Measurements from ENCODE around the gene IPCEF1.
"Not testable (repeated sequence)": the region's sequence is repeated elsewhere in the genome, so short reads cannot be mapped to it uniquely, and the experiment has no call there.

IPCEF1 gene

GRCh38 chr6:154243793-154244750, 112.5 kb downstream of the IPCEF1 start:
- Mint-ChIP-seq H3K4me1 (ENCODE audit: low read depth) (peaks cover 89% of the 10 kb centered on the region), H3K36me3 (ENCODE audit: low read depth) (peaks cover 9% of the 10 kb centered on the region), H3K4me3 (peak overlapping the region; percentile 94)

DNA sequence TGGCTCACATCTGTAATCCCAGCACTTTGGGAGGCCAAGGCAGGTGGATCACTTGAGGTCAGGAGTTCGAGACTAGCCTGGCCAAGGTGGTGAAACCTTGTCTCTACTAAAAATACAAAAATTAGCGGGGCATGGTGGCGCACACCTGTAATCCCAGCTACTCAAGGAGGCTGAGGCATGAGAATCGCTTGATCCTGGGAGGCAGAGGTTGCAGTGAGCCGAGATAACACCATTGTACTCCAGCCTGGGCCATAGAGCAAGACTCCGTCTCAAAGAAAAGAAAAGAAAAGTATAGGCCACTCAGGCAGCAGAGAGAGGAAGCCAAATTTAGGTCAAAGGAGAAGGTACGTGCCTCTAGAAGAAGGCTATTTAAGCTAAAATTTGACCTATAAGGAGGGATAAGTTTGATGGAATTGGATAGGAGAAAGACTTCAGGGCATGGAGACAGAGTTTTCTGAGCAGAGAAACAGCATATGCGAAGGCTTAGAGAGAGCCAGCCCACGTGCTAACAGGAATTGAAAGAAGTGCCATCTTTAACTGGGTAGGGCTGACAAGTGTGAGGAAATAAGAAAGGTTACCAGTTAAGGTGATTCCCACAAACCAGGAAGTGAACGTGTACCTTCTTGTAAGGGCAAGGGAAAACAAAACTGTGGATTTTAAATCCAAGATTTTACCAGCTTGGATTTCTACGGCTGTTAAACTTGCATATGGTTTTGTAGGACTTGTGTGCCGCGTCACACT, 113.8 kb downstream of the IPCEF1 start:
- peaks cover 85% of the 10 kb centered on the region for H3K4me1 Mint-ChIP-seq (ENCODE audit: low read depth)
- H3K27ac Mint-ChIP-seq = peak overlapping the region; percentile 95
- peaks cover 8% of the 10 kb centered on the region for H3K9me3 Mint-ChIP-seq
- peak overlapping the region; percentile 94 for H3K4me3 Mint-ChIP-seq
- H3K36me3 Mint-ChIP-seq (ENCODE audit: low read depth) = peaks cover 9% of the 10 kb centered on the region
- H3K27me3 Mint-ChIP-seq = no peaks in the 10 kb centered on the region

More at GRCh38 chr6:154243793-154244750, 112.5 kb downstream of the IPCEF1 start:
- Mint-ChIP-seq H3K27ac (peak overlapping the region; percentile 95), H3K27me3 (no peaks in the 10 kb centered on the region), H3K9me3 (peaks cover 8% of the 10 kb centered on the region)

- peaks cover 86% of the 10 kb centered on the region for H3K4me1 Mint-ChIP-seq (ENCODE audit: low read depth)
- peak overlapping the region; percentile 11 for H3K4me3 Mint-ChIP-seq
- H3K36me3 Mint-ChIP-seq (ENCODE audit: low read depth) = peaks cover 9% of the 10 kb centered on the region
Measured at GRCh38 chr6:154241581-154241980, 115.0 kb downstream of the IPCEF1 start.

GRCh38 chr6:154241061-154241460, 115.5 kb downstream of the IPCEF1 start:
- H3K36me3 Mint-ChIP-seq (ENCODE audit: low read depth); H3K27me3 Mint-ChIP-seq; H3K9me3 Mint-ChIP-seq: not testable (repeated sequence)
- H3K4me3 Mint-ChIP-seq = peak overlapping the region; percentile 49
- peak overlapping the region; percentile 95 for H3K27ac Mint-ChIP-seq
- peaks cover 89% of the 10 kb centered on the region for H3K4me1 Mint-ChIP-seq (ENCODE audit: low read depth)

More at GRCh38 chr6:154241581-154241980, 115.0 kb downstream of the IPCEF1 start:
- Mint-ChIP-seq H3K9me3 (peaks cover 8% of the 10 kb centered on the region), H3K27me3 (no peaks in the 10 kb centered on the region), H3K27ac (peak overlapping the region; percentile 95)

- peaks cover 8% of the 10 kb centered on the region for H3K9me3 Mint-ChIP-seq
- H3K4me3 Mint-ChIP-seq = peak overlapping the region; percentile 61
- H3K27me3 Mint-ChIP-seq = no peaks in the 10 kb centered on the region
- peaks cover 9% of the 10 kb centered on the region for H3K36me3 Mint-ChIP-seq (ENCODE audit: low read depth)
- H3K4me1 Mint-ChIP-seq (ENCODE audit: low read depth) = peaks cover 89% of the 10 kb centered on the region
- peak overlapping the region; percentile 71 for H3K27ac Mint-ChIP-seq
Measured at GRCh38 chr6:154239392-154239791, 117.2 kb downstream of the IPCEF1 start.

DNA sequence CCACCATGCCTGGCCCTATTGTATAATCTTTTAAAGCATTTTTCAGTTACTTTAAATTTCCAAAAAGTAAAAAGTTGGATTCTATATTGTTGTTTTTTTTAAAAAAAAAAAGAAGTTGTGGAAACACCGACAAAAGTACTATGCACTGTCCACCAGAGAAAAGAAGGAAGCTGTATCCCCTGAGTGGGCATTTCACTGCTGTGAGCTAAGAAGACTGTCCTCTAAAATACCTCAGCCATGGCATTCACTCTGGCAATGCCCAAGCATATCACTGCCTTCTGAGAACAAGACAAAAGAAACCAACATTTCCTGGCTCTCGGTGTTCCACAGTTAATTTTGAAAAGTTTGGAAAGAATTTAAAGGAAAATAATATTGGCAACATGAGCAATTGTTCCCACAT, 117.8 kb downstream of the IPCEF1 start:
- H3K4me1 Mint-ChIP-seq (ENCODE audit: low read depth) = peaks cover 89% of the 10 kb centered on the region
- peak overlapping the region; percentile 61 for H3K4me3 Mint-ChIP-seq
- peaks cover 8% of the 10 kb centered on the region for H3K9me3 Mint-ChIP-seq
- H3K27me3 Mint-ChIP-seq = no peaks in the 10 kb centered on the region
- H3K36me3 Mint-ChIP-seq (ENCODE audit: low read depth) = peaks cover 9% of the 10 kb centered on the region
- peak overlapping the region; percentile 71 for H3K27ac Mint-ChIP-seq

GRCh38 chr6:154236646-154237301, 119.8 kb downstream of the IPCEF1 start:
- Mint-ChIP-seq H3K36me3 (ENCODE audit: low read depth) (no peaks in the 10 kb centered on the region), H3K9me3 (no peaks in the 10 kb centered on the region), H3K4me1 (ENCODE audit: low read depth) (peaks cover 89% of the 10 kb centered on the region), H3K4me3 (no peak overlapping the region), H3K27me3 (no peaks in the 10 kb centered on the region), H3K27ac (no peak overlapping the region)

DNA sequence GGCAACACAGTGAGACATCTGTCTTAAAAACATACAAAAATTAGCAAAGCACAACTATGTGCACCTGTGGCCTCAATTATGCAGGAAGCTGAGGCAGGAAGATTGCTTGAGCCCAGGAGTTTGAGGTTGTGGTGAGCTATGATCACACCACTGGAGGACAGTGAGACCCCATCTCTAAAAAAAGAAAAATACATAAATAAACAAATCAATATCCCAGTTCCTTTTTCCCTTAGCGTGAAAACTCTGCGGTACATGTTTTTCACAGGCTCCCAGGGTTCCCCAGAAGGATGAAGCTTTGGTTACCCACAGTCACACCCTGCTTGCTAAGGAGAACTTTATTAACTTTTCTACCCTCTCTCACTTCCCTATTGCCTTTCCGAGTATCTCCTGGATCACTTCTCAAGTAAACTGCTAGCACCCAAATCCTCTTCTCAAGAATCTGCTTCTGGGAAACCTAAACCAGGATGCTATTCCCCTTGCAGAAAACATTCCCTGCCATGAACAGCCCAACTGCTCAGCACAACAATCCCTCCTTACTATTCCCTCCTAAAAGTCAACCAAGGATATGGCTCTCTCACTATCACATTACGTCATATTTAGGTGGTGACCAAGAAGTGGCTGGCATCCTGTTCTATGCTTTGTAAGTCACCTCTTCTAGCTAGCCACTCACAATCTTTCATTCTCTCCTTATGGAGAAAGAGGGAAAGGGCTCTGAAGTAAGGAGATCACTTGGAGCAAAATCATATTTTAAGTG, 122.4 kb downstream of the IPCEF1 start:
- H3K36me3 Mint-ChIP-seq (ENCODE audit: low read depth) = no peaks in the 10 kb centered on the region
- peaks cover 87% of the 10 kb centered on the region for H3K4me1 Mint-ChIP-seq (ENCODE audit: low read depth)
- peak overlapping the region; percentile 78 for H3K27ac Mint-ChIP-seq
- peak overlapping the region; percentile 9 for H3K4me3 Mint-ChIP-seq
- H3K27me3 Mint-ChIP-seq = no peaks in the 10 kb centered on the region
- no peaks in the 10 kb centered on the region for H3K9me3 Mint-ChIP-seq

GRCh38 chr6:154233383-154233782, 123.2 kb downstream of the IPCEF1 start:
- H3K4me1 Mint-ChIP-seq (ENCODE audit: low read depth) = peaks cover 88% of the 10 kb centered on the region
- peak overlapping the region; percentile 46 for H3K27ac Mint-ChIP-seq
- H3K36me3 Mint-ChIP-seq (ENCODE audit: low read depth) = no peaks in the 10 kb centered on the region
- no peaks in the 10 kb centered on the region for H3K9me3 Mint-ChIP-seq
- no peaks in the 10 kb centered on the region for H3K27me3 Mint-ChIP-seq
- H3K4me3 Mint-ChIP-seq = no peak overlapping the region

DNA sequence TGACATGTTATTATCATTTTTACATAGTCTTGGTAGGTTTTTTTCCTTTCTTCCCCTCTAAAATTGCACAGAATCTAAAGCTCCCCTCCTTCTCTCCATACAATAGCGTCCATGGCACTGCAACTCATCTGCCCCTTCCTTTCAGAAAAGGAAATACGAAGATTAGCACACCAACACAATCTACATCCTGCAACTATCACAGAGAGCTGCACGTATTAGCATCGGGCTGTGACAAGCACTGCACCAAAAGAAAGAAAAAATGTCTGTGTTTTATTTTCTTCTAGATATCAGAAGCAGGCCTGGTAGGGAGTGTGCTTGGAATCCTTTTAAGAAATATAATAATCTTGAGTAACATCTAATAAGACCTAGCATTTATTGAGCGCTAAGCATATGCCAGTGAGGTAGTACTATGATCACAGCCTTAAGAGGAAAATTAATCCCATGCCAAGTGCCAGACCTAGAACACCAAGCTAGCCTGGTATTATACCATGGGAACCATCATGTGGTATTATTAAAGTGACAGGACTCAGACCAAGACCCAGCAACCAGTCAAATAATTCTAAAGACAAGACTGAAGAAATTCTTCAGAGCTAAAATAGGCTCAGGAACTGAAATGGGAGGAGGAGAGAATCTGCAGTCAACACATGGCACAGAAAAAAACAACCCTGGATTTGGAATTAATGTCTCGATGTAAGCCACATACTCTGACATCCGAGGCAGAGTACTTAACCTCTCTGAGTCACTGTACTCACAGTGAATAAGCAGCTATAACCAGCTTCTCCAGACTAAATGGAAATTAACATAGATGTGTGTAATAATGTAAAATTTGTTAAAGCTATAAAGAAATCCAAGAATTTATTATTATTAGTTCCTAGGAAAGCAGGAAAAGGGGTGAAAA, 124.3 kb downstream of the IPCEF1 start:
- peak overlapping the region; percentile 83 for H3K27ac Mint-ChIP-seq

DNA sequence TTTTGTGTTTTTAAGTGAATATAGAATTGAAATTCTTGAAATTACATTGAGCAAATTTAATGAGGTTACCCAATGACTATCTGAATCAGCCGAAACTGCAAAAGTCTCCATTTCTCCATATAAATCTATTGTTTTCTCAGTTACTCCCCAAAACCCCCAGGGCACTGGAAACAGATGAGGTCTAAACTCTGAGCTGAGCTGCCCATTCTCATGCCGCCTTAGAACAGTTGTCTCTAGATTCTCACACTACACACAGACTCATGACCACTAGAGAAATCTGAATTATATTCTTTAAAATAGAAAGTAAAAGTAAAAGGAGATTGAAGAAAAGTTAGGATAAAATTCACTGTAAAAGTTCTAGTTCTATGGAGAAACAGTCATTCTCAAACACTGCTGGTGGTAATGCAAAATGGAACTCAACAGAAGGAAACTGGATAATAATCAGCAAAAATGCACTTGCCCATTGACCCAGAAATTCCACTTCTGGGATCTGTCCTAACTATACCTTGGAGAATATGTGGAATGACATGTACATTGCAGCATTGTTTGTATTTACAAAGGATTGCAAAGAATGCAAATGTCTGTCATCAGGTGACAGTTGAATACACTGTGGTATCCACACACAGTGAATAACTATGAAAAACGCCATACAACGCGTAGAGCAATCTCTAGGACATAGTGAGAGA, 125.5 kb downstream of the IPCEF1 start:
- Mint-ChIP-seq H3K4me1 (ENCODE audit: low read depth) (peaks cover 84% of the 10 kb centered on the region), H3K4me3 (peak overlapping the region; percentile 78), H3K27ac (peak overlapping the region; percentile 83), H3K36me3 (ENCODE audit: low read depth) (no peaks in the 10 kb centered on the region), H3K9me3 (no peaks in the 10 kb centered on the region), H3K27me3 (no peaks in the 10 kb centered on the region)

More for the DNA sequence above, 124.3 kb downstream of the IPCEF1 start:
- H3K4me3 Mint-ChIP-seq = peak overlapping the region; percentile 78
- H3K36me3 Mint-ChIP-seq (ENCODE audit: low read depth) = no peaks in the 10 kb centered on the region
- H3K27me3 Mint-ChIP-seq = no peaks in the 10 kb centered on the region
- H3K9me3 Mint-ChIP-seq = no peaks in the 10 kb centered on the region
- H3K4me1 Mint-ChIP-seq (ENCODE audit: low read depth) = peaks cover 89% of the 10 kb centered on the region

- no peaks in the 10 kb centered on the region for H3K27me3 Mint-ChIP-seq
- no peaks in the 10 kb centered on the region for H3K9me3 Mint-ChIP-seq
- peak overlapping the region; percentile 77 for H3K4me3 Mint-ChIP-seq
- peak overlapping the region; percentile 90 for H3K27ac Mint-ChIP-seq
- no peaks in the 10 kb centered on the region for H3K36me3 Mint-ChIP-seq (ENCODE audit: low read depth)
- peaks cover 85% of the 10 kb centered on the region for H3K4me1 Mint-ChIP-seq (ENCODE audit: low read depth)
Measured at GRCh38 chr6:154230393-154230792, 126.2 kb downstream of the IPCEF1 start.

DNA sequence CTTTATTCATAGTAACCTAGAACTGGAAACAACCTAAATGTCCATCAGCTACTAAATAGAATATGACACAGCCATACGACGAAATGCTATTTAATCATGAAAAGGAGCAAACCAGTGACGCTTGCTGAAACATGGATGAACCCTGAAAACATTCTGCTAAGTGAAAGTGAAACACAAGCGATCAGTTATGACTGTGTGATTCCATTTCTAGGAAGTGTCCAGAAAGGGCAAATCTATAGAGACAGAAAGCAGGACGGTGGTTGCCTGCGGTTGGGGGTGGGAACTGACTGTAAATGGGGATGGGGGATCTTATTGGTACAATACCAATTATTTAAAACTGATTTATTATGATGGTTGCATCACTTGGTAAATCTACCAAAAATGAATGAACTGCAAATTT, 126.8 kb downstream of the IPCEF1 start:
- Mint-ChIP-seq H3K27ac (peak overlapping the region; percentile 90), H3K9me3 (no peaks in the 10 kb centered on the region)

More for the DNA sequence above, 126.8 kb downstream of the IPCEF1 start:
- Mint-ChIP-seq H3K36me3 (ENCODE audit: low read depth) (no peaks in the 10 kb centered on the region), H3K4me1 (ENCODE audit: low read depth) (peaks cover 86% of the 10 kb centered on the region), H3K27me3 (no peaks in the 10 kb centered on the region), H3K4me3 (peak overlapping the region; percentile 77)
